Ascending aorta (tissue), 2 donors: ENCODE data around the gene TLL2. TPM values are rescaled to one million over a fixed set of nuclear protein-coding genes. Genes with fewer than 3 reads are reported as not detected.

Experiments
- DNase-seq, 2 donors: peaks; one replicate each; pipeline ENCODE4 v3.0.0-alpha.2; 2019; ENCODE audit warnings: low spot score in 2 of 2
- H3K27ac ChIP-seq, 2 donors: fragments of 200-600 bp; sonication (generic); one replicate each; pipeline ENCODE4 v1.5.1; 2016 to 2017; ENCODE audit warnings: mild to moderate bottlenecking in 1 of 2
- H3K27me3 ChIP-seq: fragments of 200-600 bp; sonication (generic); one replicate; pipeline ENCODE4 v1.5.1; 2017
- H3K36me3 ChIP-seq, 2 donors: fragments of 200-600 bp; sonication (generic); one replicate each; pipeline ENCODE4 v1.5.1; 2016
- H3K4me1 ChIP-seq, 2 donors: fragments of 200-600 bp; sonication (generic); one replicate each; pipeline ENCODE4 v1.5.1; 2016 to 2017; ENCODE audit warnings: mild to moderate bottlenecking in 1 of 2
- H3K4me3 ChIP-seq, 2 donors: fragments of 200-600 bp; sonication (generic); one replicate each; pipeline ENCODE4 v1.5.1; 2016 to 2017; ENCODE audit warnings: mild to moderate bottlenecking in 1 of 2
- H3K9me3 ChIP-seq, 2 donors: fragments of 200-600 bp; sonication (generic); one replicate each; pipeline ENCODE4 v1.5.1; 2016
- intact Hi-C: fragments of 100-400 bp; cut with DNase I; formaldehyde crosslinking; loops from one replicate; pipeline ENCODE4 v1.15.1; 2023
- total RNA-seq: library from RNA; depleted of rRNA; stranded (reverse); fragments of >200 nt; gene quantifications from one replicate; pipeline ENCODE4 v1.1.0, GENCODE V29; 2016
- TF ChIP-seq, protein P1 (sequence below), 3 experiments: fragments of 200-600 bp in 2 of 3; fragments of 450-650 bp in 1 of 3; sonication (generic) in 2 of 3; IDR thresholded peaks; one replicate each; pipeline ENCODE4 v1.5.1; 2016 to 2019; ENCODE audit warnings: antibody characterized with exemption in 3 of 3, mild to moderate bottlenecking in 1 of 3, moderate library complexity in 1 of 3

Gene TLL2
- total RNA-seq, 1 donor from 2014 or later, result not detected

DNA sequence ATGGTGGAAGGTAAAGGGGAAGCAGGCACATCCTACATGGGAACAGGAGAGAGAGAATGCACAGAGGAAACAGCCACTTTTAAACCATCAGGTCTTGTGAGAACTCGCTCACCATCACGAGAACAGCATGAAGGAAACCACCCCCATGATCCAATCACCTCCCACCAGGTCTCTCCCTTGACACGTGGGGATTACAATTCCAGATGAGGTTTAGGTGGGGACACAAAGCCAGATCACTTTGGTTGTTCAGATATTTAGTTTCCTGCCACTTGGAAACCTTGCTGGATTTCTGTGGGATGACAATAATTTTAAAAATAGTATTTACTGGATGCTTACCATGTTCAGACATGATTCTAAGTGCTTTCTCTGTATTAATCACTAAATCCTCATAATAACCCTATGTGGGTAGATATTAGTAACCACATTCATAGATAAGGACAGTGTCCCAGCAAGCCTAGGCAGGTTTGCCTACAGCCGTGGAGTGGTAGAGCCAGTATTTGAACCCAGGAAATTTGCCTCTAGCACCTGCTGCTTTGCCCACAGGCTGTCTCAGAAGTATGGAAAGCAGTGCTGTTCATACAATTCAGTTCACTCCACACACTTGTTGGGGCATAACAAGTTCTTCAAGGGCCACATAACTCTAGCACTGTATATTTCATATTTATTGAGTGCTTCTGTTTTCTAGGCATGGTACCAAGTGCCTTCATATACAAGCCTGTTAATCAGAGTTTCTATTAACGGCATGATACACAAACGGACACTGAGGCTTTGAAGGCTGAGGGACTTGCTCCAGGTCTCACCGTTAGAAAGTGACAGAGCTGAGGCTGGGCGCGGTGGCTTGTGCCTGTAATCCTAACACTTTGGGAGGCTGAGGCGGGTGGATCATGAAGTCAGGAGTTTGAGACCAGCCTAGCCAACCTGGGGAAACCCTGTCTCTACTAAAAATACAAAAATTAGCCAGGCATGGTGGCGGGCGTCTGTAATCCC lies 8.3 kb downstream of the TLL2 start:
- intact Hi-C loops, result no loop called here
- TF ChIP-seq, protein P1, sequence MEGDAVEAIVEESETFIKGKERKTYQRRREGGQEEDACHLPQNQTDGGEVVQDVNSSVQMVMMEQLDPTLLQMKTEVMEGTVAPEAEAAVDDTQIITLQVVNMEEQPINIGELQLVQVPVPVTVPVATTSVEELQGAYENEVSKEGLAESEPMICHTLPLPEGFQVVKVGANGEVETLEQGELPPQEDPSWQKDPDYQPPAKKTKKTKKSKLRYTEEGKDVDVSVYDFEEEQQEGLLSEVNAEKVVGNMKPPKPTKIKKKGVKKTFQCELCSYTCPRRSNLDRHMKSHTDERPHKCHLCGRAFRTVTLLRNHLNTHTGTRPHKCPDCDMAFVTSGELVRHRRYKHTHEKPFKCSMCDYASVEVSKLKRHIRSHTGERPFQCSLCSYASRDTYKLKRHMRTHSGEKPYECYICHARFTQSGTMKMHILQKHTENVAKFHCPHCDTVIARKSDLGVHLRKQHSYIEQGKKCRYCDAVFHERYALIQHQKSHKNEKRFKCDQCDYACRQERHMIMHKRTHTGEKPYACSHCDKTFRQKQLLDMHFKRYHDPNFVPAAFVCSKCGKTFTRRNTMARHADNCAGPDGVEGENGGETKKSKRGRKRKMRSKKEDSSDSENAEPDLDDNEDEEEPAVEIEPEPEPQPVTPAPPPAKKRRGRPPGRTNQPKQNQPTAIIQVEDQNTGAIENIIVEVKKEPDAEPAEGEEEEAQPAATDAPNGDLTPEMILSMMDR (IDR thresholded peaks at IDR 0.05), result no peak
- DNase-seq, result no peak
- no peak overlapping the region for H3K4me3 ChIP-seq
- H3K4me1 ChIP-seq, result no peaks in the 10 kb centered on the region
- H3K27ac ChIP-seq, result no peak overlapping the region
- H3K9me3 ChIP-seq, result no peaks in the 10 kb centered on the region
- no peaks in the 10 kb centered on the region for H3K27me3 ChIP-seq
- no peaks in the 10 kb centered on the region for H3K36me3 ChIP-seq

DNA sequence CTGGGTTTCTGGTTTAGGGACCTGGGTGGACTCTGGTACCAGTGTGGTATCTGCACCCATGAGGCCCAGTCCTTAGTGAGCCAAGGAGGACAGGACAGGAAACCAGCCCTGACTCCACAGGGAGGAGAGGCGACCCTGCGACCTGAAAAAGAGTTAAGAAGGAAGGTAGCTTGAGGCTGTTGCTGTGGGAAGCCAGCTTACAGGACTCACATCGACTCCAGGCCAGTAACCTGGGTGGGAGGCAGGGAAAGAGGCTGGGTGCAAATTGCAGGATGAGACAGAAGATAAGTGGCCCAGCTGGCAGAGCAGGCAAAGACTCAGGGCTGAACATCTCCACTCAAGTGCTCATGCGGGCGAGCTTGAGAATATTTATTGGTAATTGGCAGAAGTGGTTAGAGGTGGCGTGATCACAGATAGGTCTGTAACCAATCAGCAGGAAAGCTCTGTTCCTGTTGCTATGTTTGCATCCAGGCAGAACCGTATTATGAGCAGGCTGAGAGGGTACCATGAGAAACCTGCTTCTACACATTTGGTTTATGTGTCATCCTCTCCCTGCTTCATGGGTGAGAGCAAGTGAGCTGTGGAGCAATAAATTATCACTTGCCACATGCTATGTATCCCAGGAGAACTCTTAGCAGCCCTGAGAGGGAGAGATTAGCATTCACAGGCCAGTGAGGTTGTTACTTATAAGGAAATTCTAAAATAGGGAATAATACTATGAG lies 11.0 kb downstream of the TLL2 start:
- TF ChIP-seq, protein P1 (IDR thresholded peaks at IDR 0.05), result no peak
- H3K27me3 ChIP-seq, result no peaks in the 10 kb centered on the region
- H3K27ac ChIP-seq, result no peak overlapping the region
- H3K9me3 ChIP-seq, result no peaks in the 10 kb centered on the region
- no peak overlapping the region for H3K4me3 ChIP-seq
- no peaks in the 10 kb centered on the region for H3K36me3 ChIP-seq
- no peaks in the 10 kb centered on the region for H3K4me1 ChIP-seq
- intact Hi-C loops, result no loop called here
- DNase-seq, result no peak

DNA sequence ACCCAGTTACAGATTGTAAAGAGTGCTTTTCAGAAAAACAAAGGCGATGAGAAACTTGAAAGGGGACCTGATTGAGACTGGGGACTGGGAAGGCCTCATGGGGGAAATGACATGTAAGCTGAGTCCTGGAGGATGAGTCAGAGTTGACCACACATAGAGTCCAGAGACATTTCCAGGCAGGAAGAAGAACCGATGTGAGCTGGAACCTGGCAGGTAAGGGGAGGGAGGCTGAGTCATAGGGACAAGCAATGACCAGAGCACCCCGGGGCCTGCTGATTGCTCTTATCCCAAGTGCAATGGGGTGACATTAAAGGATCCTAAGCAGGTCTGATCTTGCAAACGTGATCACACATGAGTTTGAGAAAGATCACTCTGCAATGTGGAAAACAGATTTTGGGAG lies 11.7 kb downstream of the TLL2 start:
- Histone ChIP-seq H3K27me3 (no peaks in the 10 kb centered on the region), H3K4me1 (no peaks in the 10 kb centered on the region), H3K27ac (no peak overlapping the region), H3K36me3 (no peaks in the 10 kb centered on the region), H3K4me3 (no peak overlapping the region), H3K9me3 (no peaks in the 10 kb centered on the region)
- no peak for DNase-seq
- intact Hi-C loops, result no loop called here
- TF ChIP-seq, protein P1 (IDR thresholded peaks at IDR 0.05), result no peak

DNA sequence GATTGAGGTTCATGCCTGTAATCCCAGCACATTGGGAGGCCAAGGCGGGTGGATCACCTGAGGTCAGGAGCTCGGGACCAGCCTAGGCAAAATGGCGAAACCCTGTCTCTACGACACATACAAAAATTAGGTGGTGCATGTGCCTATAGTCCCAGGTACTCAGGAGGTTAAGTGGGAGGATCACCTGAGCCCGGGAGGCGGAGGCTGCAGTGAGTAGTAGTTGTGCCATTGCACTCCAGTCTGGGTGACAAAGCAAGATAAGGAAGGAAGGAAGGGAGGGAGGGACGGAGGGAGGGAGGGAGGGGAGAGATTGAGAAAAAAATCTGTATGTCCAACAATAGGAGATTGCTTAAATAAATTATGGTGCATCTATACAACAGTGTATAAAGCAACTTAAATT lies 13.2 kb downstream of the TLL2 start:
- Histone ChIP-seq H3K9me3 (no peaks in the 10 kb centered on the region), H3K27ac (no peak overlapping the region), H3K4me1 (no peaks in the 10 kb centered on the region), H3K36me3 (no peaks in the 10 kb centered on the region), H3K4me3 (no peak overlapping the region), H3K27me3 (no peaks in the 10 kb centered on the region)
- intact Hi-C loops, result no loop called here
- DNase-seq, result no peak
- TF ChIP-seq, protein P1 (IDR thresholded peaks at IDR 0.05), result no peak

DNA sequence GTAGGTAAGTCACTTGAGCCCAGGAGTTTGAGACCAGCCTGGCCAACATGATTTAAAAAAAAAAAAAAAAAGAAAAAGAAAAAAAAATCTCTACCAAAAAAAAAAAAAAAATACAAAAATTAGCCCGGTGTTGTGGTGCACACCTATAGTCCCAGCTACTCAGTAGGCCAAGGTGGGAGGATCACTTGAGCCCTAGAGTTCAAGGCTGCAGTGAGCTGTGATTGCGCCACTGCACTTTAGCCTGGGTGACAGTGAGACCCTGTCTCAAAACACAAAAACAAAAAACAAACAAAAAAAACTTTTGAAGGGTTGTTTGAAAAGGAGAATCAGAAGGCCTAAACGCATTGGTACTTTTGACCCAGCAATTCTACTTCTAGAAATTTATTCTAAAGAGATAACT lies 13.7 kb downstream of the TLL2 start:
- intact Hi-C loops, result no loop called here
- Histone ChIP-seq H3K36me3 (no peaks in the 10 kb centered on the region), H3K9me3 (no peaks in the 10 kb centered on the region)

More for the DNA sequence above, 13.7 kb downstream of the TLL2 start:
- DNase-seq, result no peak
- Histone ChIP-seq H3K4me3 (no peak overlapping the region), H3K27ac (no peak overlapping the region), H3K4me1 (no peaks in the 10 kb centered on the region), H3K27me3 (no peaks in the 10 kb centered on the region)
- TF ChIP-seq, protein P1 (IDR thresholded peaks at IDR 0.05), result no peak
